ENCODE measurements around the gene ESPNL.

DNA sequence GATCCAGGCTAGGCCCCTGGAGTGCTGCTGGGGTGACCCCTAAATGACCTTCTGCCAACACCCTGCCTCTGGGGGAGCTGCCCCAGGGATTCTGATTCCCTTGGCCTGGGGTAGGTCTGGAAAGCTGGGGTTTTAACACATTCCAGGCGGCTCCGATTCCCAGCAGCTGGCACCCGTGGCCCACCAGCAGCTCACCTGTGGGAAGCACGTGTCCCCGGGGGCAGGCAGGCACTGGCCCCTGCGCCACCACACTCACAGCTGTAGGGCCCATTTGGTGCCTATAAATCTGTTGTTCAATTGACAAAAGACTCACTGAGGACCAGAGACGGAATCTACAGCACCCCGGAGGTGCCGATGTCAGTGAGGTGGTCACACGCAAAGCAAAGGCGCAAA lies 34.2 kb downstream of the ESPNL start:
- TF ChIP-seq, protein P1, sequence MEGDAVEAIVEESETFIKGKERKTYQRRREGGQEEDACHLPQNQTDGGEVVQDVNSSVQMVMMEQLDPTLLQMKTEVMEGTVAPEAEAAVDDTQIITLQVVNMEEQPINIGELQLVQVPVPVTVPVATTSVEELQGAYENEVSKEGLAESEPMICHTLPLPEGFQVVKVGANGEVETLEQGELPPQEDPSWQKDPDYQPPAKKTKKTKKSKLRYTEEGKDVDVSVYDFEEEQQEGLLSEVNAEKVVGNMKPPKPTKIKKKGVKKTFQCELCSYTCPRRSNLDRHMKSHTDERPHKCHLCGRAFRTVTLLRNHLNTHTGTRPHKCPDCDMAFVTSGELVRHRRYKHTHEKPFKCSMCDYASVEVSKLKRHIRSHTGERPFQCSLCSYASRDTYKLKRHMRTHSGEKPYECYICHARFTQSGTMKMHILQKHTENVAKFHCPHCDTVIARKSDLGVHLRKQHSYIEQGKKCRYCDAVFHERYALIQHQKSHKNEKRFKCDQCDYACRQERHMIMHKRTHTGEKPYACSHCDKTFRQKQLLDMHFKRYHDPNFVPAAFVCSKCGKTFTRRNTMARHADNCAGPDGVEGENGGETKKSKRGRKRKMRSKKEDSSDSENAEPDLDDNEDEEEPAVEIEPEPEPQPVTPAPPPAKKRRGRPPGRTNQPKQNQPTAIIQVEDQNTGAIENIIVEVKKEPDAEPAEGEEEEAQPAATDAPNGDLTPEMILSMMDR (IDR thresholded peaks at IDR 0.05; ENCODE audit: low read depth, low read length, poor library complexity, severe bottlenecking), result no peak
- no peak for TF ChIP-seq EZH2phosphoT487 (IDR thresholded peaks at IDR 0.05; ENCODE audit: borderline replicate concordance, low read length)

All from DOHH2 (cell line).